Measurements from ENCODE around the gene MIX23. TPM values are rescaled to one million over a fixed set of nuclear protein-coding genes. Genes with fewer than 3 reads are reported as not detected.

The MIX23 gene
- total RNA-seq, 2 donors from 2014 or later, result 13.8 to 16.8 TPM

GRCh38 chr3:122396511-122396910 is 13.5 kb upstream of the MIX23 start:
- intact Hi-C loops (cut with DNase I), result no loop called here
- H3K4me3 ChIP-seq, result no peak overlapping the region
- H3K4me1 ChIP-seq (replicated peaks), result no peaks in the 10 kb centered on the region
- no peaks in the 10 kb centered on the region for H3K9me3 ChIP-seq
- DNase-seq (ENCODE audit: low spot score), result no peak
- H3K27me3 ChIP-seq (replicated peaks; ENCODE audit: insufficient read depth), result no peaks in the 10 kb centered on the region
- no peaks in the 10 kb centered on the region for H3K36me3 ChIP-seq
- H3K27ac ChIP-seq, result no peak overlapping the region
- TF ChIP-seq POLR2A (IDR thresholded peaks at IDR 0.05) (no peak), CTCF (IDR thresholded peaks at IDR 0.05) (no peak), POLR2AphosphoS5 (IDR thresholded peaks at IDR 0.05) (no peak)

GRCh38 chr3:122395582-122395981 is 12.6 kb upstream of the MIX23 start:
- Histone ChIP-seq H3K4me3 (no peak overlapping the region), H3K9me3 (no peaks in the 10 kb centered on the region), H3K36me3 (no peaks in the 10 kb centered on the region), H3K27me3 (replicated peaks; ENCODE audit: insufficient read depth) (no peaks in the 10 kb centered on the region), H3K4me1 (replicated peaks) (no peaks in the 10 kb centered on the region), H3K27ac (no peak overlapping the region)
- WGBS, result 63% methylated on average over 3 of the region's 3 CpGs
- DNase-seq (ENCODE audit: low spot score), result no peak
- TF ChIP-seq CTCF (IDR thresholded peaks at IDR 0.05) (no peak), POLR2AphosphoS5 (IDR thresholded peaks at IDR 0.05) (no peak), POLR2A (IDR thresholded peaks at IDR 0.05) (no peak)
- intact Hi-C loops (cut with DNase I), result no loop called here

- Histone ChIP-seq H3K36me3 (no peaks in the 10 kb centered on the region), H3K9me3 (no peaks in the 10 kb centered on the region), H3K27me3 (replicated peaks; ENCODE audit: insufficient read depth) (no peaks in the 10 kb centered on the region), H3K27ac (peak overlapping the region in 1 of 2 donors; percentile 16), H3K4me3 (no peak overlapping the region), H3K4me1 (replicated peaks) (no peaks in the 10 kb centered on the region)
- 31% methylated on average over 1 of the region's 1 CpG for WGBS
- TF ChIP-seq POLR2A (IDR thresholded peaks at IDR 0.05) (no peak), POLR2AphosphoS5 (IDR thresholded peaks at IDR 0.05) (no peak), CTCF (IDR thresholded peaks at IDR 0.05) (no peak)
- no peak for DNase-seq (ENCODE audit: low spot score)
- intact Hi-C loops (cut with DNase I), result loop anchor here (5.0 kb wide), 1 partner anchor 283 kb away; no protein-coding TSS in a partner anchor
Observed at GRCh38 chr3:122394173-122394572, 11.1 kb upstream of the MIX23 start.

GRCh38 chr3:122392868-122393844 is 10.1 kb upstream of the MIX23 start:
- TF ChIP-seq POLR2A (IDR thresholded peaks at IDR 0.05) (no peak), CTCF (IDR thresholded peaks at IDR 0.05) (peak; percentile 18 to 79 (median 64)), POLR2AphosphoS5 (IDR thresholded peaks at IDR 0.05) (peak; percentile 33)
- intact Hi-C loops (cut with DNase I), result loop anchor here (5.0 kb wide), 1 partner anchor 284 kb away; no protein-coding TSS in a partner anchor
- 12% methylated on average over 2 of the region's 2 CpGs for WGBS
- H3K36me3 ChIP-seq, result no peaks in the 10 kb centered on the region
- H3K9me3 ChIP-seq, result no peaks in the 10 kb centered on the region
- no peaks in the 10 kb centered on the region for H3K27me3 ChIP-seq (replicated peaks; ENCODE audit: insufficient read depth)
- H3K4me3 ChIP-seq, result no peak overlapping the region
- H3K4me1 ChIP-seq (replicated peaks), result no peaks in the 10 kb centered on the region
- DNase-seq (ENCODE audit: low spot score), result no peak
- peak overlapping the region; percentile 13 to 16 for H3K27ac ChIP-seq
